BJ (cell line): ENCODE measurements around the gene GPR39. TPM values are rescaled to one million over a fixed set of nuclear protein-coding genes. Genes with fewer than 3 reads are reported as not detected.

Experiments
- CTCF ChIA-PET: fragments of 350-600 bp; formaldehyde crosslinking; extraction: SDS; loops from one replicate; lab custom pipeline; 2021; ENCODE audit warnings: antibody characterized with exemption, inconsistent platforms; lab: Yijun Ruan, JAX
- POLR2A ChIA-PET: fragments of 300-600 bp; sonication (Branson Sonifier 250); formaldehyde crosslinking; extraction: SDS; loops from one replicate; lab custom pipeline; 2021; ENCODE audit warnings: antibody characterized with exemption; lab: Charles Lee
- DNase-seq: peaks from one replicate; pipeline ENCODE4 v3.0.0-alpha.2; 2011; ENCODE audit warnings: low read depth
- H3K27me3 ChIP-seq: 2 replicates; pipeline ENCODE4 v1.6.0; 2011; ENCODE audit warnings: low read length; ENCODE audit not compliant: control insufficient read depth, insufficient read depth
- H3K36me3 ChIP-seq: 2 replicates; pipeline ENCODE4 v1.5.1; 2011; ENCODE audit warnings: low read length; ENCODE audit not compliant: control insufficient read depth, insufficient read depth
- H3K4me3 ChIP-seq: 2 replicates; pipeline ENCODE4 v1.5.1; 2011; ENCODE audit warnings: low read depth, mild to moderate bottlenecking, control low read depth, low read length
- polyA plus RNA-seq: library from polyadenylated mRNA; depleted of rRNA; stranded (reverse); fragments of >200 nt; gene quantifications from 2 replicates; pipeline ENCODE4 v1.2.3, GENCODE V29; 2011
- TF ChIP-seq, protein P1 (sequence below): IDR thresholded peaks from 2 replicates; pipeline ENCODE4 v1.5.1; 2011; ENCODE audit warnings: low read depth, mild to moderate bottlenecking, control low read depth, inconsistent platforms, low read length, moderate library complexity; ENCODE audit not compliant: insufficient read depth

Gene GPR39
- polyA plus RNA-seq, 1 experiment = 2.3 TPM

- Histone ChIP-seq H3K27me3 (no peaks in the 10 kb centered on the region), H3K4me3 (no peak overlapping the region), H3K36me3 (no peaks in the 10 kb centered on the region)
- no peak for DNase-seq
- ChIA-PET CTCF (interaction anchor here (1.0 to 2.7 kb wide), 5 partner anchors 8 to 510 kb away, joined by 3 to 7 read pairs (median 5); no protein-coding TSS in a partner anchor), POLR2A (no interaction called here)
- TF ChIP-seq, protein P1, sequence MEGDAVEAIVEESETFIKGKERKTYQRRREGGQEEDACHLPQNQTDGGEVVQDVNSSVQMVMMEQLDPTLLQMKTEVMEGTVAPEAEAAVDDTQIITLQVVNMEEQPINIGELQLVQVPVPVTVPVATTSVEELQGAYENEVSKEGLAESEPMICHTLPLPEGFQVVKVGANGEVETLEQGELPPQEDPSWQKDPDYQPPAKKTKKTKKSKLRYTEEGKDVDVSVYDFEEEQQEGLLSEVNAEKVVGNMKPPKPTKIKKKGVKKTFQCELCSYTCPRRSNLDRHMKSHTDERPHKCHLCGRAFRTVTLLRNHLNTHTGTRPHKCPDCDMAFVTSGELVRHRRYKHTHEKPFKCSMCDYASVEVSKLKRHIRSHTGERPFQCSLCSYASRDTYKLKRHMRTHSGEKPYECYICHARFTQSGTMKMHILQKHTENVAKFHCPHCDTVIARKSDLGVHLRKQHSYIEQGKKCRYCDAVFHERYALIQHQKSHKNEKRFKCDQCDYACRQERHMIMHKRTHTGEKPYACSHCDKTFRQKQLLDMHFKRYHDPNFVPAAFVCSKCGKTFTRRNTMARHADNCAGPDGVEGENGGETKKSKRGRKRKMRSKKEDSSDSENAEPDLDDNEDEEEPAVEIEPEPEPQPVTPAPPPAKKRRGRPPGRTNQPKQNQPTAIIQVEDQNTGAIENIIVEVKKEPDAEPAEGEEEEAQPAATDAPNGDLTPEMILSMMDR = no peak
These were observed 242.7 kb downstream of the GPR39 start for GRCh38 chr2:132659331-132659730.

DNA sequence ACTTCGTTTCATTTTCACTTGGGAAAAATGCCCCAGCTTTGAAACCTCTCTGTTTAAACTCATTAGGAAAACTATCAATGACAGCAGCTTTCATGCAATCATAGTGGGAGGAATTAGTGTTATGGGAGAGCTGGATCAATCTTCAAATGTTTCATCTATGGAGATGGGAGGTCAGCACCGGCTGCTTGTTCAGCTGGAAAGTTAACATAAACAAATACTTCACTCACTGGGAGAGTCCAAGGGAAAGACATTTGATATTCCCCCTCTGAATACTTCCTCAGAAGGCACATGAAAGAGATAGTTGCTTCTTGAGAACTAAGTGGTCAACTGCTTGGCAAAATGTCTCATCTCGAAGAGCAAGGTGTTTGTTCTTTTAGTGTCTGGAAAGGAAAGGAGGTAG is 246.1 kb downstream of the GPR39 start:
- H3K4me3 ChIP-seq = no peak overlapping the region
- no peaks in the 10 kb centered on the region for H3K36me3 ChIP-seq
- ChIA-PET POLR2A (no interaction called here), CTCF (interaction anchor here (1.4 to 2.0 kb wide), 2 partner anchors 9 to 11 kb away, joined by 4 to 5 read pairs; no protein-coding TSS in a partner anchor)
- TF ChIP-seq, protein P1 = no peak
- H3K27me3 ChIP-seq = no peaks in the 10 kb centered on the region
- no peak for DNase-seq

GRCh38 chr2:132664096-132664495 is 247.5 kb downstream of the GPR39 start:
- DNase-seq = no peak
- Histone ChIP-seq H3K27me3 (peaks cover 5% of the 10 kb centered on the region), H3K4me3 (no peak overlapping the region), H3K36me3 (no peaks in the 10 kb centered on the region)
- ChIA-PET CTCF (interaction anchor here (1.4 to 2.0 kb wide), 2 partner anchors 10 to 12 kb away, joined by 4 to 5 read pairs; no protein-coding TSS in a partner anchor), POLR2A (no interaction called here)
- TF ChIP-seq, protein P1 = no peak

GRCh38 chr2:132665401-132666140 is 249.0 kb downstream of the GPR39 start:
- Histone ChIP-seq H3K36me3 (no peaks in the 10 kb centered on the region), H3K27me3 (peaks cover 8% of the 10 kb centered on the region), H3K4me3 (no peak overlapping the region)
- ChIA-PET CTCF (interaction anchor here (0.6 kb wide), 1 partner anchor 39 kb away, joined by 3 read pairs; no protein-coding TSS in a partner anchor), POLR2A (no interaction called here)
- no peak for DNase-seq
- TF ChIP-seq, protein P1 = no peak

DNA sequence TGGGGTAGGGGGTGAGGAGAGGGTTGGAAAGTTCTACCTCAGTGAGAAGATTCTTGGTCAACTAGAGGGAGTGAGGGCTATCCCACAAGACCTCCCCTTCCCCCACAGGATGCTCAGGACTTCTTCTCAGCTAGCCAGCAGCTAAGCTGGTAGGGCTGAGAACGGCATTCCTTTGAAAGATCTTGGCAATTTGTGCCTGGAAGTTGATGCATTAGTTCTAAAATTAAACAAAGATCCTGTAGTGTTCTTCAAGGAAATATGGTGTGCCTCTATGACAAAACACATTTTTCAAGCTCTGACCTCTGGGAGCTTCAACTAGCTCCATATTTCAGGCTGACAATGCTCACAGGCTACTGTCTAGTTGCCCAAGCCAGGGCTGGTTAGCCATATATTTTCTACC is 251.1 kb downstream of the GPR39 start:
- DNase-seq = no peak
- ChIA-PET CTCF (interaction anchor here (2.4 kb wide), 1 partner anchor 16 kb away, joined by 7 read pairs; no protein-coding TSS in a partner anchor), POLR2A (no interaction called here)
- TF ChIP-seq, protein P1 = no peak
- Histone ChIP-seq H3K36me3 (no peaks in the 10 kb centered on the region), H3K4me3 (no peak overlapping the region), H3K27me3 (peaks cover 8% of the 10 kb centered on the region)
